HepG2 (cell line): ENCODE measurements around the gene DDX17. TPM values are rescaled to one million over a fixed set of nuclear protein-coding genes. Genes with fewer than 3 reads are reported as not detected.

ENCODE experiments used
- ERF ChIP-seq: IDR thresholded peaks from 2 replicates; pipeline ENCODE4 v1.6.1; 2018; ENCODE audit warnings: missing biosample characterization, missing genetic modification reagents
- MAFF ChIP-seq: IDR thresholded peaks from 2 replicates; pipeline ENCODE4 v1.6.1; 2011; ENCODE audit warnings: low read depth, low read length, improper control_type of control experiment
- NFRKB ChIP-seq: fragments of 450-650 bp; IDR thresholded peaks from 2 replicates; pipeline ENCODE4 v1.6.1; 2017
- SATB2 ChIP-seq: sonication (generic); formaldehyde crosslinking; IDR thresholded peaks from 2 replicates; pipeline ENCODE4 v1.5.0; 2020; ENCODE audit warnings: missing genetic modification reagents
- WIZ ChIP-seq: sonication (generic); formaldehyde crosslinking; IDR thresholded peaks from 2 replicates; pipeline ENCODE4 v1.5.1; 2020; ENCODE audit warnings: mild to moderate bottlenecking, missing genetic modification reagents
- ZEB1 ChIP-seq: IDR thresholded peaks from 2 replicates; pipeline ENCODE4 v1.6.1; 2012; ENCODE audit warnings: mild to moderate bottlenecking, low read depth, inconsistent platforms; ENCODE audit not compliant: insufficient replicate concordance
- ZNF326 ChIP-seq: sonication (generic); formaldehyde crosslinking; IDR thresholded peaks from 2 replicates; pipeline ENCODE4 v1.4.0; 2020; ENCODE audit warnings: missing genetic modification reagents, borderline replicate concordance
- ZNF670 ChIP-seq: sonication (generic); formaldehyde crosslinking; IDR thresholded peaks from 2 replicates; pipeline ENCODE4 v1.8.0; 2022; ENCODE audit warnings: mild to moderate bottlenecking, missing genetic modification reagents, borderline replicate concordance
- ZNF773 ChIP-seq: sonication (generic); formaldehyde crosslinking; IDR thresholded peaks from 2 replicates; pipeline ENCODE4 v1.4.0; 2020; ENCODE audit warnings: missing genetic modification reagents, borderline replicate concordance
- ZNF782 ChIP-seq: sonication (generic); formaldehyde crosslinking; IDR thresholded peaks from 2 replicates; pipeline ENCODE4 v1.4.0; 2020; ENCODE audit warnings: missing genetic modification reagents, mild to moderate bottlenecking, borderline replicate concordance
- polyA plus RNA-seq, 8 experiments: library from polyadenylated mRNA; depleted of rRNA in 3 of 8; stranded (reverse) in 7 of 8; unstranded in 1 of 8; fragments of >200 nt; fragmentation: Illumina TruSeq in 4 of 8; extraction: Trizol in 4 of 8; gene quantifications; 2 replicates each; pipeline versions ENCODE4 v1.2.1 to v1.2.3, GENCODE V29; 2011 to 2016; ENCODE audit warnings: low read depth in 4 of 8, missing spikeins in 1 of 8, mixed read lengths in 1 of 8; ENCODE audit not compliant: insufficient read depth in 1 of 8
- total RNA-seq, 5 experiments: library from RNA; depleted of rRNA; stranded (reverse); fragments of >200 nt; fragmentation: Illumina TruSeq; extraction: Trizol; gene quantifications; 2 replicates each; pipeline ENCODE4 v1.2.3, GENCODE V29; 2016; ENCODE audit warnings: low read depth in 1 of 5
- TF ChIP-seq, protein P1 (sequence below): sonication (generic); formaldehyde crosslinking; conservative IDR thresholded peaks from 2 replicates; pipeline ENCODE4 v1.8.0; 2022; ENCODE audit warnings: mild to moderate bottlenecking, moderate library complexity, missing genetic modification reagents
- TF ChIP-seq, protein P2 (sequence below): sonication (generic); formaldehyde crosslinking; IDR thresholded peaks from 2 replicates; pipeline ENCODE4 v1.8.1; 2023; ENCODE audit warnings: mild to moderate bottlenecking, inconsistent platforms, moderate library complexity, missing genetic modification reagents, borderline replicate concordance
- TF ChIP-seq, protein P3 (sequence below): sonication (generic); formaldehyde crosslinking; IDR thresholded peaks from 2 replicates; pipeline ENCODE4 v1.4.0; 2020; ENCODE audit warnings: mild to moderate bottlenecking, missing genetic modification reagents, borderline replicate concordance
- TF ChIP-seq, protein P4 (sequence below), 2 experiments: fragments of 450-650 bp in 1 of 2; sonication (generic) in 1 of 2; formaldehyde crosslinking in 1 of 2; IDR thresholded peaks; 2 replicates each; pipeline versions ENCODE4 v1.6.1 to v1.8.0; 2016 to 2022; ENCODE audit warnings: antibody characterized with exemption in 1 of 2, mild to moderate bottlenecking in 1 of 2, missing genetic modification reagents in 1 of 2

DDX17 gene
- total and polyA plus RNA-seq, 2 of the 13 experiments (the other 11 are each of a cell fraction or from before 2014, with no cell fraction given) = 238 to 344 TPM

DNA sequence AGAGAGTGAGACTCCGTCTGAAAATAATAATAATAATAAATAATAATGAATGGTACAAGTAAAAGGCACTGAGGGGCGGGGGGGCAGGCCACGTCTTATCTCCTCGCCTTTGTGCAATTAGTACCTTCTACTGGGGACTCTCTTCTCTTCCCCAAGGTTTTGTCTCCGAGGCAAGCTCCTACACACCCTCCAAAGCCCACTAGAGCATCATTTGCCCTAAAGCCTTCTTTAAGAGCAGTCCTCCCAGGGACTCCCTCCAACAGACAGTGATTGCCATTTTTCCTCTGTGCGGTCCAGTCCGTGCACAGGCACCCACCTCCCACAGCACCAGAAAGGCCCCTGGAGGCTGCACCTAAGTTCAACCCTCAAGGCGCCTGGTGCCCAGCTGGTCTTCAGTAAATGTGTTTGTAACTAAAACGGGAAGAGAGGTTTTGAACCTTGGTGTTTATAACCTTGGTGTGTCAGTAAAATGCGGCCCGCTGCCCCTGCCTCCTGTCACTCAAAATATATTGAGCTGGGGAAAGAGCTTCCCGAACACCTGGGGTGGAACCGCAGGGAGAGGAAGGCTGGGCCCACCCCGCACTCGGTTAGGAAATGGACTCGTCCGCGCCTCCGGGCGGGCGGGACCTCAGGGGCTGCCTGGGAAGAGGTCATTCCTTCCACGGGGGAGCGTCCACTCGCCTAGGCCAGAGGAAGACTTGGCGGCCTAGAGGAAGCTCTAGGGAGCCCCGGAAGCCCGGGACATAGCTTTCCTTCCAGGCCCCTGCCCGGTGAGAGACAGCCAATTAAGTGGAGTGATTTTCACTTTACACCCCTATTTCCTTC is 42.9 kb downstream of the DDX17 start (continued):
- TF ChIP-seq, protein P1, sequence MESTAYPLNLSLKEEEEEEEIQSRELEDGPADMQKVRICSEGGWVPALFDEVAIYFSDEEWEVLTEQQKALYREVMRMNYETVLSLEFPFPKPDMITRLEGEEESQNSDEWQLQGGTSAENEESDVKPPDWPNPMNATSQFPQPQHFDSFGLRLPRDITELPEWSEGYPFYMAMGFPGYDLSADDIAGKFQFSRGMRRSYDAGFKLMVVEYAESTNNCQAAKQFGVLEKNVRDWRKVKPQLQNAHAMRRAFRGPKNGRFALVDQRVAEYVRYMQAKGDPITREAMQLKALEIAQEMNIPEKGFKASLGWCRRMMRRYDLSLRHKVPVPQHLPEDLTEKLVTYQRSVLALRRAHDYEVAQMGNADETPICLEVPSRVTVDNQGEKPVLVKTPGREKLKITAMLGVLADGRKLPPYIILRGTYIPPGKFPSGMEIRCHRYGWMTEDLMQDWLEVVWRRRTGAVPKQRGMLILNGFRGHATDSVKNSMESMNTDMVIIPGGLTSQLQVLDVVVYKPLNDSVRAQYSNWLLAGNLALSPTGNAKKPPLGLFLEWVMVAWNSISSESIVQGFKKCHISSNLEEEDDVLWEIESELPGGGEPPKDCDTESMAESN = peak; percentile 74
- TF ChIP-seq ERF (CRISPR knock-in tag) (peak; percentile 49), WIZ (no peak), NFRKB (no peak), ZNF326 (CRISPR knock-in tag) (no peak), ZEB1 (no peak), SATB2 (CRISPR knock-in tag) (no peak), MAFF (no peak), ZNF773 (CRISPR knock-in tag) (no peak), ZNF782 (CRISPR knock-in tag) (peak; percentile 8; the same call in 1 of the 2 replicates), ZNF670 (CRISPR knock-in tag) (no peak)
- TF ChIP-seq, protein P2, sequence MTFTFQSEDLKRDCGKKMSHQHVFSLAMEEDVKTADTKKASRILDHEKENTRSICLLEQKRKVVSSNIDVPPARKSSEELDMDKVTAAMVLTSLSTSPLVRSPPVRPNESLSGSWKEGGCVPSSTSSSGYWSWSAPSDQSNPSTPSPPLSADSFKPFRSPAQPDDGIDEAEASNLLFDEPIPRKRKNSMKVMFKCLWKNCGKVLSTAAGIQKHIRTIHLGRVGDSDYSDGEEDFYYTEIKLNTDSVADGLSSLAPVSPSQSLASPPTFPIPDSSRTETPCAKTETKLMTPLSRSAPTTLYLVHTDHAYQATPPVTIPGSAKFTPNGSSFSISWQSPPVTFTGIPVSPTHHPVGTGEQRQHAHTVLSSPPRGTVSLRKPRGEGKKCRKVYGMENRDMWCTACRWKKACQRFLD (CRISPR knock-in tag) = no peak
- TF ChIP-seq, protein P3, sequence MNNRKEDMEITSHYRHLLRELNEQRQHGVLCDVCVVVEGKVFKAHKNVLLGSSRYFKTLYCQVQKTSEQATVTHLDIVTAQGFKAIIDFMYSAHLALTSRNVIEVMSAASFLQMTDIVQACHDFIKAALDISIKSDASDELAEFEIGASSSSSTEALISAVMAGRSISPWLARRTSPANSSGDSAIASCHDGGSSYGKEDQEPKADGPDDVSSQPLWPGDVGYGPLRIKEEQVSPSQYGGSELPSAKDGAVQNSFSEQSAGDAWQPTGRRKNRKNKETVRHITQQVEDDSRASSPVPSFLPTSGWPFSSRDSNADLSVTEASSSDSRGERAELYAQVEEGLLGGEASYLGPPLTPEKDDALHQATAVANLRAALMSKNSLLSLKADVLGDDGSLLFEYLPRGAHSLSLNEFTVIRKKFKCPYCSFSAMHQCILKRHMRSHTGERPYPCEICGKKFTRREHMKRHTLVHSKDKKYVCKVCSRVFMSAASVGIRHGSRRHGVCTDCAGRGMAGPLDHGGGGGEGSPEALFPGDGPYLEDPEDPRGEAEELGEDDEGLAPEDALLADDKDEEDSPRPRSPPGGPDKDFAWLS (CRISPR knock-in tag) = no peak
- TF ChIP-seq, protein P4, sequence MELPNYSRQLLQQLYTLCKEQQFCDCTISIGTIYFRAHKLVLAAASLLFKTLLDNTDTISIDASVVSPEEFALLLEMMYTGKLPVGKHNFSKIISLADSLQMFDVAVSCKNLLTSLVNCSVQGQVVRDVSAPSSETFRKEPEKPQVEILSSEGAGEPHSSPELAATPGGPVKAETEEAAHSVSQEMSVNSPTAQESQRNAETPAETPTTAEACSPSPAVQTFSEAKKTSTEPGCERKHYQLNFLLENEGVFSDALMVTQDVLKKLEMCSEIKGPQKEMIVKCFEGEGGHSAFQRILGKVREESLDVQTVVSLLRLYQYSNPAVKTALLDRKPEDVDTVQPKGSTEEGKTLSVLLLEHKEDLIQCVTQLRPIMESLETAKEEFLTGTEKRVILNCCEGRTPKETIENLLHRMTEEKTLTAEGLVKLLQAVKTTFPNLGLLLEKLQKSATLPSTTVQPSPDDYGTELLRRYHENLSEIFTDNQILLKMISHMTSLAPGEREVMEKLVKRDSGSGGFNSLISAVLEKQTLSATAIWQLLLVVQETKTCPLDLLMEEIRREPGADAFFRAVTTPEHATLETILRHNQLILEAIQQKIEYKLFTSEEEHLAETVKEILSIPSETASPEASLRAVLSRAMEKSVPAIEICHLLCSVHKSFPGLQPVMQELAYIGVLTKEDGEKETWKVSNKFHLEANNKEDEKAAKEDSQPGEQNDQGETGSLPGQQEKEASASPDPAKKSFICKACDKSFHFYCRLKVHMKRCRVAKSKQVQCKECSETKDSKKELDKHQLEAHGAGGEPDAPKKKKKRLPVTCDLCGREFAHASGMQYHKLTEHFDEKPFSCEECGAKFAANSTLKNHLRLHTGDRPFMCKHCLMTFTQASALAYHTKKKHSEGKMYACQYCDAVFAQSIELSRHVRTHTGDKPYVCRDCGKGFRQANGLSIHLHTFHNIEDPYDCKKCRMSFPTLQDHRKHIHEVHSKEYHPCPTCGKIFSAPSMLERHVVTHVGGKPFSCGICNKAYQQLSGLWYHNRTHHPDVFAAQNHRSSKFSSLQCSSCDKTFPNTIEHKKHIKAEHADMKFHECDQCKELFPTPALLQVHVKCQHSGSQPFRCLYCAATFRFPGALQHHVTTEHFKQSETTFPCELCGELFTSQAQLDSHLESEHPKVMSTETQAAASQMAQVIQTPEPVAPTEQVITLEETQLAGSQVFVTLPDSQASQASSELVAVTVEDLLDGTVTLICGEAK (IDR thresholded peaks at IDR 0.05) = no peak
- TF ChIP-seq, protein P4 (CRISPR knock-in tag; IDR thresholded peaks at IDR 0.05) = no peak
